ENCODE measurements around the gene PODN.

Gene PODN

GRCh38 chr1:53104289-53104913 is 42.4 kb downstream of the PODN start:
- H3K4me3 ChIP-seq (ENCODE audit: low read depth in 1 of 2, low read length in 2 of 2), result no peak overlapping the region
- no peak overlapping the region for H3K27ac ChIP-seq (ENCODE audit: low read depth, low read length)
- H3K4me1 ChIP-seq (ENCODE audit: control insufficient read depth in 1 of 2, insufficient read depth in 2 of 2, low read length in 2 of 2), result peaks cover 3 to 9% of the 10 kb centered on the region in 2 donors
- H3K9me3 ChIP-seq (ENCODE audit: control insufficient read depth in 1 of 2, low read length in 2 of 2), result no peaks in the 10 kb centered on the region
- no peaks in the 10 kb centered on the region for H3K36me3 ChIP-seq (ENCODE audit: control insufficient read depth in 1 of 2, insufficient read depth in 2 of 2, low read length in 2 of 2)
- no peak overlapping the region for H3K9ac ChIP-seq (ENCODE audit: low read depth in 1 of 2, low read length in 2 of 2)
- H3K27me3 ChIP-seq (ENCODE audit: control insufficient read depth in 1 of 2, insufficient read depth in 2 of 2, low read length in 2 of 2), result peaks cover 0 to 6% of the 10 kb centered on the region in 2 donors

- no peak overlapping the region for H3K27ac ChIP-seq (ENCODE audit: low read depth, low read length)
- no peak overlapping the region for H3K4me3 ChIP-seq (ENCODE audit: low read depth in 1 of 2, low read length in 2 of 2)
- H3K27me3 ChIP-seq (ENCODE audit: control insufficient read depth in 1 of 2, insufficient read depth in 2 of 2, low read length in 2 of 2), result peaks cover 0 to 6% of the 10 kb centered on the region in 2 donors
- peaks cover 29 to 36% of the 10 kb centered on the region in 2 donors for H3K4me1 ChIP-seq (ENCODE audit: control insufficient read depth in 1 of 2, insufficient read depth in 2 of 2, low read length in 2 of 2)
- H3K9ac ChIP-seq (ENCODE audit: low read depth in 1 of 2, low read length in 2 of 2), result no peak overlapping the region
- H3K36me3 ChIP-seq (ENCODE audit: control insufficient read depth in 1 of 2, insufficient read depth in 2 of 2, low read length in 2 of 2), result no peaks in the 10 kb centered on the region
- H3K9me3 ChIP-seq (ENCODE audit: control insufficient read depth in 1 of 2, low read length in 2 of 2), result no peaks in the 10 kb centered on the region
Measured at GRCh38 chr1:53107090-53107489, 45.1 kb downstream of the PODN start.

- Histone ChIP-seq H3K36me3 (ENCODE audit: control insufficient read depth in 1 of 2, insufficient read depth in 2 of 2, low read length in 2 of 2) (no peaks in the 10 kb centered on the region), H3K4me3 (ENCODE audit: low read depth in 1 of 2, low read length in 2 of 2) (no peak overlapping the region), H3K27ac (ENCODE audit: low read depth, low read length) (no peak overlapping the region), H3K4me1 (ENCODE audit: control insufficient read depth in 1 of 2, insufficient read depth in 2 of 2, low read length in 2 of 2) (peaks cover 34 to 36% of the 10 kb centered on the region in 2 donors), H3K27me3 (ENCODE audit: control insufficient read depth in 1 of 2, insufficient read depth in 2 of 2, low read length in 2 of 2) (peaks cover 0 to 6% of the 10 kb centered on the region in 2 donors), H3K9me3 (ENCODE audit: control insufficient read depth in 1 of 2, low read length in 2 of 2) (peaks cover 5% of the 10 kb centered on the region in 2 donors), H3K9ac (ENCODE audit: low read depth in 1 of 2, low read length in 2 of 2) (no peak overlapping the region)
Measured at GRCh38 chr1:53107570-53108322, 45.7 kb downstream of the PODN start.

- Histone ChIP-seq H3K9me3 (ENCODE audit: control insufficient read depth in 1 of 2, low read length in 2 of 2) (peaks cover 5% of the 10 kb centered on the region in 2 donors), H3K4me3 (ENCODE audit: low read depth in 1 of 2, low read length in 2 of 2) (no peak overlapping the region)
Measured at GRCh38 chr1:53108646-53109580, 46.9 kb downstream of the PODN start.

GRCh38 chr1:53110370-53111072 is 48.5 kb downstream of the PODN start:
- H3K36me3 ChIP-seq (ENCODE audit: control insufficient read depth in 1 of 2, insufficient read depth in 2 of 2, low read length in 2 of 2), result no peaks in the 10 kb centered on the region
- no peaks in the 10 kb centered on the region for H3K27me3 ChIP-seq (ENCODE audit: control insufficient read depth in 1 of 2, insufficient read depth in 2 of 2, low read length in 2 of 2)
- peak overlapping the region in 1 of 2 donors; percentile 44 for H3K9ac ChIP-seq (ENCODE audit: low read depth in 1 of 2, low read length in 2 of 2)
- peak overlapping the region; percentile 4 for H3K27ac ChIP-seq (ENCODE audit: low read depth, low read length)
- H3K9me3 ChIP-seq (ENCODE audit: control insufficient read depth in 1 of 2, low read length in 2 of 2), result peaks cover 5% of the 10 kb centered on the region in 2 donors
- peaks cover 52 to 54% of the 10 kb centered on the region in 2 donors for H3K4me1 ChIP-seq (ENCODE audit: control insufficient read depth in 1 of 2, insufficient read depth in 2 of 2, low read length in 2 of 2)
- H3K4me3 ChIP-seq (ENCODE audit: low read depth in 1 of 2, low read length in 2 of 2), result peak overlapping the region in 1 of 2 donors; percentile 6

More at GRCh38 chr1:53108646-53109580, 46.9 kb downstream of the PODN start:
- Histone ChIP-seq H3K27ac (ENCODE audit: low read depth, low read length) (no peak overlapping the region), H3K27me3 (ENCODE audit: control insufficient read depth in 1 of 2, insufficient read depth in 2 of 2, low read length in 2 of 2) (peaks cover 0 to 3% of the 10 kb centered on the region in 2 donors), H3K36me3 (ENCODE audit: control insufficient read depth in 1 of 2, insufficient read depth in 2 of 2, low read length in 2 of 2) (no peaks in the 10 kb centered on the region), H3K9ac (ENCODE audit: low read depth in 1 of 2, low read length in 2 of 2) (peak overlapping the region in 1 of 2 donors; percentile 8), H3K4me1 (ENCODE audit: control insufficient read depth in 1 of 2, insufficient read depth in 2 of 2, low read length in 2 of 2) (peaks cover 36 to 38% of the 10 kb centered on the region in 2 donors)

GRCh38 chr1:53111073-53111556 is 49.1 kb downstream of the PODN start:
- Histone ChIP-seq H3K27ac (ENCODE audit: low read depth, low read length) (peak overlapping the region; percentile 37), H3K27me3 (ENCODE audit: control insufficient read depth in 1 of 2, insufficient read depth in 2 of 2, low read length in 2 of 2) (no peaks in the 10 kb centered on the region), H3K9ac (ENCODE audit: low read depth in 1 of 2, low read length in 2 of 2) (peak overlapping the region in 1 of 2 donors; percentile 44), H3K9me3 (ENCODE audit: control insufficient read depth in 1 of 2, low read length in 2 of 2) (peaks cover 5% of the 10 kb centered on the region in 2 donors), H3K36me3 (ENCODE audit: control insufficient read depth in 1 of 2, insufficient read depth in 2 of 2, low read length in 2 of 2) (no peaks in the 10 kb centered on the region), H3K4me3 (ENCODE audit: low read depth in 1 of 2, low read length in 2 of 2) (peak overlapping the region in 1 of 2 donors; percentile 6), H3K4me1 (ENCODE audit: control insufficient read depth in 1 of 2, insufficient read depth in 2 of 2, low read length in 2 of 2) (peaks cover 58 to 59% of the 10 kb centered on the region in 2 donors)

- peaks cover 5% of the 10 kb centered on the region in 2 donors for H3K9me3 ChIP-seq (ENCODE audit: control insufficient read depth in 1 of 2, low read length in 2 of 2)
- H3K27ac ChIP-seq (ENCODE audit: low read depth, low read length), result peak overlapping the region; percentile 37
Measured at GRCh38 chr1:53111693-53112092, 49.7 kb downstream of the PODN start.

GRCh38 chr1:53112271-53112774 is 50.3 kb downstream of the PODN start:
- Histone ChIP-seq H3K4me3 (ENCODE audit: low read depth in 1 of 2, low read length in 2 of 2) (no peak overlapping the region), H3K27ac (ENCODE audit: low read depth, low read length) (no peak overlapping the region), H3K9ac (ENCODE audit: low read depth in 1 of 2, low read length in 2 of 2) (no peak overlapping the region), H3K36me3 (ENCODE audit: control insufficient read depth in 1 of 2, insufficient read depth in 2 of 2, low read length in 2 of 2) (no peaks in the 10 kb centered on the region), H3K4me1 (ENCODE audit: control insufficient read depth in 1 of 2, insufficient read depth in 2 of 2, low read length in 2 of 2) (peaks cover 70 to 71% of the 10 kb centered on the region in 2 donors), H3K9me3 (ENCODE audit: control insufficient read depth in 1 of 2, low read length in 2 of 2) (peaks cover 5% of the 10 kb centered on the region in 2 donors), H3K27me3 (ENCODE audit: control insufficient read depth in 1 of 2, insufficient read depth in 2 of 2, low read length in 2 of 2) (no peaks in the 10 kb centered on the region)

More at GRCh38 chr1:53111693-53112092, 49.7 kb downstream of the PODN start:
- H3K27me3 ChIP-seq (ENCODE audit: control insufficient read depth in 1 of 2, insufficient read depth in 2 of 2, low read length in 2 of 2), result no peaks in the 10 kb centered on the region
- no peak overlapping the region for H3K4me3 ChIP-seq (ENCODE audit: low read depth in 1 of 2, low read length in 2 of 2)
- H3K4me1 ChIP-seq (ENCODE audit: control insufficient read depth in 1 of 2, insufficient read depth in 2 of 2, low read length in 2 of 2), result peaks cover 63 to 64% of the 10 kb centered on the region in 2 donors
- H3K36me3 ChIP-seq (ENCODE audit: control insufficient read depth in 1 of 2, insufficient read depth in 2 of 2, low read length in 2 of 2), result no peaks in the 10 kb centered on the region
- H3K9ac ChIP-seq (ENCODE audit: low read depth in 1 of 2, low read length in 2 of 2), result peak overlapping the region; percentile 9 to 15

GRCh38 chr1:53112861-53113260 is 50.8 kb downstream of the PODN start:
- Histone ChIP-seq H3K27ac (ENCODE audit: low read depth, low read length) (no peak overlapping the region), H3K4me1 (ENCODE audit: control insufficient read depth in 1 of 2, insufficient read depth in 2 of 2, low read length in 2 of 2) (peaks cover 75 to 76% of the 10 kb centered on the region in 2 donors)

More at GRCh38 chr1:53112861-53113260, 50.8 kb downstream of the PODN start:
- H3K9me3 ChIP-seq (ENCODE audit: control insufficient read depth in 1 of 2, low read length in 2 of 2), result peaks cover 5% of the 10 kb centered on the region in 2 donors
- no peak overlapping the region for H3K9ac ChIP-seq (ENCODE audit: low read depth in 1 of 2, low read length in 2 of 2)
- no peaks in the 10 kb centered on the region for H3K27me3 ChIP-seq (ENCODE audit: control insufficient read depth in 1 of 2, insufficient read depth in 2 of 2, low read length in 2 of 2)
- no peak overlapping the region for H3K4me3 ChIP-seq (ENCODE audit: low read depth in 1 of 2, low read length in 2 of 2)
- no peaks in the 10 kb centered on the region for H3K36me3 ChIP-seq (ENCODE audit: control insufficient read depth in 1 of 2, insufficient read depth in 2 of 2, low read length in 2 of 2)
